Measurements from ENCODE around the gene CFAP119.

The CFAP119 gene

DNA sequence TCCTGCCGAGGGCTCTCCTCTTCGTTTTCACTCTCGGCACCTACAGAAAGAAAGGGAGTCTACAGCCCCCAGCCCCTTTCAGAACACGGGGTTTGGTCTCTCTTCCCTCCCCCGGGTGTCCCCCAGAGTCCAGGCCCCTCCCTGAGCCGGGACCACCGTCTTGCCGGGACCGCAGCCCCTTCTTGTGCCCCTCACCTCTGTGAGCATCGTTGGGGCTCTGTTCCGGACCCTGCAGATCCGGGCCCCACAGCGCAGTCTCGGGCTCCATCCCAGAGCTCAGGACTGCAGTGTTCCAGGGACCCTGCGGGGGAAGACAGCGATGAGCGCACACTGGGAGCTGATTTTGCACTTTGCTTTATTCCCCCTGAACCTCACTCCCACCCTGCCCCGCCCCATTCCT lies 22.4 kb upstream of the CFAP119 start:
- Histone ChIP-seq H3K4me1 (ENCODE audit: insufficient read depth, poor library complexity, severe bottlenecking) (peaks cover 9% of the 10 kb centered on the region), H3K4me3 (ENCODE audit: severe bottlenecking) (no peak overlapping the region), H3K27ac (ENCODE audit: poor library complexity, severe bottlenecking) (no peak overlapping the region), H3K9me3 (ENCODE audit: severe bottlenecking) (no peaks in the 10 kb centered on the region), H3K36me3 (ENCODE audit: low read depth) (peaks cover 20% of the 10 kb centered on the region), H3K27me3 (ENCODE audit: insufficient read depth, poor library complexity, severe bottlenecking) (no peaks in the 10 kb centered on the region)
- TF ChIP-seq, protein P1, sequence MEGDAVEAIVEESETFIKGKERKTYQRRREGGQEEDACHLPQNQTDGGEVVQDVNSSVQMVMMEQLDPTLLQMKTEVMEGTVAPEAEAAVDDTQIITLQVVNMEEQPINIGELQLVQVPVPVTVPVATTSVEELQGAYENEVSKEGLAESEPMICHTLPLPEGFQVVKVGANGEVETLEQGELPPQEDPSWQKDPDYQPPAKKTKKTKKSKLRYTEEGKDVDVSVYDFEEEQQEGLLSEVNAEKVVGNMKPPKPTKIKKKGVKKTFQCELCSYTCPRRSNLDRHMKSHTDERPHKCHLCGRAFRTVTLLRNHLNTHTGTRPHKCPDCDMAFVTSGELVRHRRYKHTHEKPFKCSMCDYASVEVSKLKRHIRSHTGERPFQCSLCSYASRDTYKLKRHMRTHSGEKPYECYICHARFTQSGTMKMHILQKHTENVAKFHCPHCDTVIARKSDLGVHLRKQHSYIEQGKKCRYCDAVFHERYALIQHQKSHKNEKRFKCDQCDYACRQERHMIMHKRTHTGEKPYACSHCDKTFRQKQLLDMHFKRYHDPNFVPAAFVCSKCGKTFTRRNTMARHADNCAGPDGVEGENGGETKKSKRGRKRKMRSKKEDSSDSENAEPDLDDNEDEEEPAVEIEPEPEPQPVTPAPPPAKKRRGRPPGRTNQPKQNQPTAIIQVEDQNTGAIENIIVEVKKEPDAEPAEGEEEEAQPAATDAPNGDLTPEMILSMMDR (IDR thresholded peaks at IDR 0.05; ENCODE audit: poor library complexity, severe bottlenecking) = no peak
- DNase-seq (ENCODE audit: low spot score) = no peak
- ATAC-seq (ENCODE audit: low read depth) = no peak

DNA sequence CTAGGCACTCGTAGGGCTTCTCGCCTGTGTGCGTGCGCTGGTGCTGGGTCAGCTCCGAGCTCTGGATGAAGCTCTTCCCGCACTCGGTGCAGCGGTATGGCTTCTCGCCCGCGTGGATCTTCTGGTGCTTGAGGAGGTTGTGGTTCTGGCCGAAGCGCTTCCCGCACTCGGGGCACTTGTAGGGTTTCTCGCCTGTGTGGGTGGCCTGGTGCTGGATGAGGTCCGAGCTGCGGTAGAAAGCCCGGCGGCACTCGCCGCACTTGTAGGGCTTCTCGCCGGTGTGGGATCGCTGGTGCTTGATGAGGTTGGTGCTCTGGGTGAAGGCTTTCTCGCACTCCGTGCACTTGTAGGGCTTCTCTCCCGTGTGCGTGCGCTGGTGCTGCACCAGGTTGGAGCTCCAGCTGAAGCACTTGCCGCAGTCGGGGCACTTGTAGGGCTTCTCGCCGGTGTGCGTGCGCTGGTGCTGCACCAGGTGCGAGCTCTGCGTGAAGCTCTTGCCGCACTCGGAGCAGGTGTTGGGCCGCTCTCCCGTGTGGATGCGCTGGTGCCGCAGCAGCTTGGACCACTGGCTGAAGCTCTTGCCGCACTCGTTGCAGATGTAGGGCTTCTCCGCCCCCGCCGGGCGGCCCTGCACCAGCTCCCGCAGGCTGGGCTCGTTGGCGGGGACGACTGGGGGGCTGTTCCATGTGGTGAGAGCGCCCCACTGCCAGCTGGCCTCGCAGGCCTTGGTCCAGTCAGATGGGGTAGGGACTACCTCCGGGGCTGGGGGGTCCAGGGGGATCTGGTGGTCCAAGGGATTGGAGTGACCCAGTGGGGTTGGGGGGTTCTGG lies 21.6 kb upstream of the CFAP119 start:
- ATAC-seq (ENCODE audit: low read depth) = no peak
- DNase-seq (ENCODE audit: low spot score) = peak; percentile 69
- Histone ChIP-seq H3K9me3 (ENCODE audit: severe bottlenecking) (no peaks in the 10 kb centered on the region), H3K27me3 (ENCODE audit: insufficient read depth, poor library complexity, severe bottlenecking) (no peaks in the 10 kb centered on the region), H3K4me3 (ENCODE audit: severe bottlenecking) (no peak overlapping the region), H3K27ac (ENCODE audit: poor library complexity, severe bottlenecking) (no peak overlapping the region), H3K4me1 (ENCODE audit: insufficient read depth, poor library complexity, severe bottlenecking) (peaks cover 9% of the 10 kb centered on the region), H3K36me3 (ENCODE audit: low read depth) (peaks cover 20% of the 10 kb centered on the region)
- TF ChIP-seq, protein P1 (IDR thresholded peaks at IDR 0.05; ENCODE audit: poor library complexity, severe bottlenecking) = no peak

DNA sequence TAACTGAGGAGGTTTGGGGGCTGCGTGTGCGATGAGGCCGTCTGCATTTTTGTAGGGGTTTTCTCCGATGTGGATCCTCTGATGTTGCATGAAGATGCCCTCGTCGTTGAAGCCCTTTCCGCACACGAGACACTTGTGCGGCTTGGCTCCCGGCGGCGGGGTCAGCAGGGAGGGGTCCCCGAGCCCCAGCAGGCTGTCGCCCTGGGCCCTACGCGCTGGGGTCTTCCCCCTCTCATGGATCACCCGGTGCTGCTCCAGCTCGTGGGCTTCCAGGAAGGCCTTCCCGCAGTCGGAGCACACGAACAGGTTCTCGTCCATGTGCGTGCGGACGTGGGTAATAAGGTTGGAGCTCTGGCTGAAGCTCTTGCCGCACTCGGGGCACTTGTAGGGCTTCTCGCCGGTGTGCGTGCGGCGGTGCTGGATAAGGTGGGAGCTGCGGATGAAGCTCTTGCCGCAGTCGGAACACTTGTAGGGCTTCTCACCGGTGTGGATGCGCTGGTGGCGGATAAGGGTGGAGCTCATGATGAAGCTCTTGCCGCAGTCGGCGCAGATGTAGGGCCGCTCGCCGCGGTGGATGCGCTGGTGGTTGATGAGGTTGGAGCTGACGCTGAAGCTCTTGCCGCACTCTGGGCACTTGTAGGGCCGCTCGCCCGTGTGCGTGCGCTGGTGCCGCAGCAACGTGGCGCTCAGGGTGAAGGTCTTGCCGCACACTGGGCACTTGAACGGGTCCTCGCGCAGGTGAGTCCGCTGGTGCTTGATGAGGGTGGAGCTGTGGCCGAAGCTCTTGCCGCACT lies 20.8 kb upstream of the CFAP119 start:
- Histone ChIP-seq H3K9me3 (ENCODE audit: severe bottlenecking) (no peaks in the 10 kb centered on the region), H3K36me3 (ENCODE audit: low read depth) (peaks cover 20% of the 10 kb centered on the region), H3K4me1 (ENCODE audit: insufficient read depth, poor library complexity, severe bottlenecking) (peaks cover 6% of the 10 kb centered on the region), H3K27ac (ENCODE audit: poor library complexity, severe bottlenecking) (no peak overlapping the region), H3K4me3 (ENCODE audit: severe bottlenecking) (no peak overlapping the region), H3K27me3 (ENCODE audit: insufficient read depth, poor library complexity, severe bottlenecking) (no peaks in the 10 kb centered on the region)
- TF ChIP-seq, protein P1 (IDR thresholded peaks at IDR 0.05; ENCODE audit: poor library complexity, severe bottlenecking) = no peak
- ATAC-seq (ENCODE audit: low read depth) (no peak), DNase-seq (ENCODE audit: low spot score) (peak; percentile 61)

DNA sequence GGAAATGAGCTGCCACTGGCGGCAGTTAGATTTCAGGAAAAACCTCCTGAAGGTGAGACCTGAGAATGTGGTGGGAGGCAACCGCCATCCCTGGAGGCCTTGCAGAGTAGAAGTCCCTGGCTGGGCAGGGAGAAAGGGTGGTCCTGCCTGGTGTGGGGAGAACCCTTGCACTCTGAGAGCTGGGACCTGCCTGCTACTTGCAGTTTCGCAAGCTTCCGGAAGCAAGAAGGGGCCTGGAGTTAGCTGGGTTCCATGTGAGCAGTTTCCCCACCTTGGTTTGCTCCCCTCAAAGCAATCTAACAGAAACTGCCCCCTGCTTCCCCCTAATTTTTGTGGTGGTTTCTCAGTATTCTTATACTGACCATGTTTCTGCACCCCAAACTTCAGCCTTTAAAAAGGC lies 18.7 kb upstream of the CFAP119 start:
- Histone ChIP-seq H3K4me3 (ENCODE audit: severe bottlenecking) (no peak overlapping the region), H3K36me3 (ENCODE audit: low read depth) (peaks cover 20% of the 10 kb centered on the region), H3K4me1 (ENCODE audit: insufficient read depth, poor library complexity, severe bottlenecking) (peaks cover 5% of the 10 kb centered on the region), H3K9me3 (ENCODE audit: severe bottlenecking) (no peaks in the 10 kb centered on the region), H3K27me3 (ENCODE audit: insufficient read depth, poor library complexity, severe bottlenecking) (no peaks in the 10 kb centered on the region), H3K27ac (ENCODE audit: poor library complexity, severe bottlenecking) (no peak overlapping the region)
- no peak for DNase-seq (ENCODE audit: low spot score)
- no peak for ATAC-seq (ENCODE audit: low read depth)
- TF ChIP-seq, protein P1 (IDR thresholded peaks at IDR 0.05; ENCODE audit: poor library complexity, severe bottlenecking) = no peak
